ENCODE data around the gene RAB4A.

DNA sequence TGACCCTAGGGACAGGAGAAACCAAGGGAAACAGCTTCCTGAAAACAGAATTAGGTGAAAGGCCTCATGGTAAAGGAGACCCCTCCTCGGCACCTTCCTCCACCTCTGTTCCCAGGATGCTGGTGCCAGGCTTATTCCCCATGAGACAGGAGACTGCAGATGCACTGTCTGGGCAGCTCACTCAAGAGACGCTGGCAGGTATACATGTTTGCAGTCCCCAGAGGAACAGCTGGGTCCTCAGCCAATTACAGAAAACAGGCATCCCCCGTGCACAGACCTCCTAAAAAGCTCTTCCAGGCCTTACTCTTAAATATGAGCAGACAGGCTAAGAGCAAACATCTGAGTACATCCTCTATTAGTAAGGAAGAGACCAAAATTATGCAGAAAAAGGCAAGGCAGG, 65.4 kb downstream of the RAB4A start:
- TF ChIP-seq, protein P1, sequence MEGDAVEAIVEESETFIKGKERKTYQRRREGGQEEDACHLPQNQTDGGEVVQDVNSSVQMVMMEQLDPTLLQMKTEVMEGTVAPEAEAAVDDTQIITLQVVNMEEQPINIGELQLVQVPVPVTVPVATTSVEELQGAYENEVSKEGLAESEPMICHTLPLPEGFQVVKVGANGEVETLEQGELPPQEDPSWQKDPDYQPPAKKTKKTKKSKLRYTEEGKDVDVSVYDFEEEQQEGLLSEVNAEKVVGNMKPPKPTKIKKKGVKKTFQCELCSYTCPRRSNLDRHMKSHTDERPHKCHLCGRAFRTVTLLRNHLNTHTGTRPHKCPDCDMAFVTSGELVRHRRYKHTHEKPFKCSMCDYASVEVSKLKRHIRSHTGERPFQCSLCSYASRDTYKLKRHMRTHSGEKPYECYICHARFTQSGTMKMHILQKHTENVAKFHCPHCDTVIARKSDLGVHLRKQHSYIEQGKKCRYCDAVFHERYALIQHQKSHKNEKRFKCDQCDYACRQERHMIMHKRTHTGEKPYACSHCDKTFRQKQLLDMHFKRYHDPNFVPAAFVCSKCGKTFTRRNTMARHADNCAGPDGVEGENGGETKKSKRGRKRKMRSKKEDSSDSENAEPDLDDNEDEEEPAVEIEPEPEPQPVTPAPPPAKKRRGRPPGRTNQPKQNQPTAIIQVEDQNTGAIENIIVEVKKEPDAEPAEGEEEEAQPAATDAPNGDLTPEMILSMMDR (IDR thresholded peaks at IDR 0.05) = no peak
- TF ChIP-seq ZFX (IDR thresholded peaks at IDR 0.05; ENCODE audit: borderline replicate concordance) = no peak
